Heart left ventricle (tissue), 13 donors: ENCODE measurements around the gene ZNF366.

Experiments
- CTCF ChIP-seq, 12 donors: fragments of 200-600 bp; sonication (generic) in 4 of 12; IDR thresholded peaks; one replicate each; pipeline versions ENCODE4 v1.5.0 to v1.8.0; 2018 to 2022; ENCODE audit warnings: antibody characterized with exemption in 12 of 12, mild to moderate bottlenecking in 5 of 12
- POLR2A ChIP-seq, 2 donors: fragments of 450-650 bp; IDR thresholded peaks; one replicate each; pipeline ENCODE4 v1.6.1; 2017; ENCODE audit warnings: antibody characterized with exemption in 2 of 2, mild to moderate bottlenecking in 2 of 2, moderate library complexity in 2 of 2
- donor health status: ischemic (EF 13 %, LVEDD 7.1; RV severe dilation, severe dysfunction).
- donor health status: DM: no; HTN: yes; CAD: no.
- donor health status: DM: no; HTN: no; CAD: no.
- donor health status: ischemic (EF 25% LVEDD 6.9; RV normal size, moderate dysfunction).
- donor health status: ischemic (EF 25% LVEDD 5.7; RV mildly dilated, moderate dysfunction).
- donor health status: ischemic (EF 35%, LVEDD 5.7; RV mildly dilated, moderate dysfunction).
- donor health status: nonischemic (EF 11% LVEDD 7.7; RV severe dilation, severe dysfunction).
- donor health status: DM: yes; HTN: yes; CAD: no.
- donor health status: PGD.
- donor health status: ischemic (EF 29% LVEDD 5.4; RV normal size, mild dysfunction).
- donor health status: nonischemic (EF 23%, LVEDD 6.1; RV moderate dilation, normal function).

DNA sequence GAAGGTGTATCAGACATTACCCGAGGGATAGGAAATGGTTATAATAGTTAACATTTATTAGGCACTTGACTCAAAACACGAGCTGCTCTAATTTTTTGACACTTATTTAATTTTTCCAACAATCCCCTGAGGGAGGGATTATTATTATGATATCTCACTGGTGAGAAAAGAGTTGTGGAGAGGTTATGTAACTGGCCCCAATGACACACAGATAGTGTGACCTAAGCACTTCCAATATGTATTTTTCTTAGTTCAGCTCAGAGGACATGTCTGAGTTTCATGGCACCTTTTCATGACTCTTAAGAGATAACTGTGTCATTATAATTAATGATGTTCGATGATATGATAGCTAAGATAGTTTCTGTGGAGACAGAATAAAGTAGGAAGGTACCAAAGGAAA lies 100.1 kb downstream of the ZNF366 start:
- no peak for TF ChIP-seq CTCF (IDR thresholded peaks at IDR 0.05)
- TF ChIP-seq POLR2A (IDR thresholded peaks at IDR 0.05): no peak
